Measurements from ENCODE around the gene TMEM178B. TPM values are rescaled to one million over a fixed set of nuclear protein-coding genes. Genes with fewer than 3 reads are reported as not detected.

TMEM178B gene
- total and polyA plus RNA-seq, 10 of the 15 experiments (the other 5 are each of a cell fraction or from before 2014, with no cell fraction given): 0.01 to 1.1 (median 0.04) TPM; not detected in 2

GRCh38 chr7:141431140-141431479 is 357.2 kb downstream of the TMEM178B start:
- no peak overlapping the region for H2AFZ ChIP-seq (ENCODE audit: control insufficient read depth, low read depth, low read length)
- TF ChIP-seq TAF1 (IDR thresholded peaks at IDR 0.05; ENCODE audit: borderline replicate concordance, low read depth, low read length): no peak
- no peak for TF ChIP-seq IKZF2 (IDR thresholded peaks at IDR 0.05)
- no peak for TF ChIP-seq RB1 (IDR thresholded peaks at IDR 0.05; ENCODE audit: borderline replicate concordance)
- TF ChIP-seq ATF7 (IDR thresholded peaks at IDR 0.05; ENCODE audit: low read depth): no peak
- SMC1A ChIA-PET (ENCODE audit: uncharacterized antibody, unreplicated experiment): interaction anchor here (0.6 kb wide), 1 partner anchor 11 kb away, joined by 3 read pairs; no protein-coding TSS in a partner anchor
- intact Hi-C loops (cut with micrococcal nuclease; ENCODE audit: unreplicated experiment): no loop called here
- BruUV-seq (replicated peaks): no TSS peak
- H4K20me1 ChIP-seq (ENCODE audit: control insufficient read depth, insufficient read depth): no peaks in the 10 kb centered on the region
- H3K4me2 ChIP-seq (ENCODE audit: control insufficient read depth, insufficient read depth): no peak overlapping the region
- H3K79me2 ChIP-seq (ENCODE audit: control insufficient read depth, insufficient read depth, low read length): no peaks in the 10 kb centered on the region
- H3K9ac ChIP-seq (ENCODE audit: control insufficient read depth, insufficient read depth, low read length): no peak overlapping the region
- no peaks in the 10 kb centered on the region for H3K36me3 ChIP-seq (ENCODE audit: control insufficient read depth in 2 of 2, insufficient read depth in 2 of 2, low read length in 1 of 2)
- POLR2A ChIA-PET: no interaction called here
- WGBS (ENCODE audit: insufficient coverage, insufficient replicate concordance, low lambda C conversion rate, missing lambda C conversion rate): 50% methylated on average over 2 of the region's 2 CpGs
- no peak overlapping the region for H3K27ac ChIP-seq (ENCODE audit: control insufficient read depth, insufficient read depth)
- in situ Hi-C loops (cut with MboI): no loop called here
- H3K27me3 ChIP-seq (replicated peaks in 1 of 2; ENCODE audit: control insufficient read depth in 2 of 2, insufficient read depth in 2 of 2, low read length in 1 of 2): no peaks in the 10 kb centered on the region; a peak in 1 of 4 replicates
- RAD21 ChIA-PET (ENCODE audit: unreplicated experiment): no interaction called here
- no peaks in the 10 kb centered on the region for H3K4me1 ChIP-seq (ENCODE audit: control insufficient read depth, insufficient read depth, low read length)
- DNase-seq (ENCODE audit: low read depth, low spot score) (no peak), ATAC-seq (no peak), FAIRE-seq (no peak)
- CTCF ChIA-PET: no interaction called here
- no peaks in the 10 kb centered on the region for H3K9me3 ChIP-seq (replicated peaks; ENCODE audit: control insufficient read depth, insufficient read depth, low read length)
- no peak overlapping the region for H3K4me3 ChIP-seq

- BruUV-seq (replicated peaks): no TSS peak
- Histone ChIP-seq H4K20me1 (ENCODE audit: control insufficient read depth, insufficient read depth) (no peaks in the 10 kb centered on the region), H3K27ac (ENCODE audit: control insufficient read depth, insufficient read depth) (no peak overlapping the region), H3K36me3 (ENCODE audit: control insufficient read depth in 2 of 2, insufficient read depth in 2 of 2, low read length in 1 of 2) (no peaks in the 10 kb centered on the region), H3K4me1 (ENCODE audit: control insufficient read depth, insufficient read depth, low read length) (no peaks in the 10 kb centered on the region), H3K9me3 (replicated peaks; ENCODE audit: control insufficient read depth, insufficient read depth, low read length) (no peaks in the 10 kb centered on the region), H3K27me3 (replicated peaks in 1 of 2; ENCODE audit: control insufficient read depth in 2 of 2, insufficient read depth in 2 of 2, low read length in 1 of 2) (no peaks in the 10 kb centered on the region; a peak in 1 of 4 replicates), H3K9ac (ENCODE audit: control insufficient read depth, insufficient read depth, low read length) (no peak overlapping the region), H3K4me2 (ENCODE audit: control insufficient read depth, insufficient read depth) (no peak overlapping the region), H2AFZ (ENCODE audit: control insufficient read depth, low read depth, low read length) (no peak overlapping the region), H3K79me2 (ENCODE audit: control insufficient read depth, insufficient read depth, low read length) (no peaks in the 10 kb centered on the region), H3K4me3 (no peak overlapping the region)
- 4% methylated on average over 1 of the region's 1 CpG for WGBS (ENCODE audit: insufficient coverage, insufficient replicate concordance, low lambda C conversion rate, missing lambda C conversion rate)
- ChIA-PET POLR2A (no interaction called here), CTCF (no interaction called here), RAD21 (ENCODE audit: unreplicated experiment) (no interaction called here), SMC1A (ENCODE audit: uncharacterized antibody, unreplicated experiment) (no interaction called here)
- in situ Hi-C loops (cut with MboI) (no loop called here), intact Hi-C loops (cut with micrococcal nuclease; ENCODE audit: unreplicated experiment) (no loop called here)
- ATAC-seq (no peak), FAIRE-seq (no peak), DNase-seq (ENCODE audit: low read depth, low spot score) (no peak)
- no peak for TF ChIP-seq E4F1 (IDR thresholded peaks at IDR 0.05; ENCODE audit: borderline replicate concordance, partially characterized antibody)
- no peak for TF ChIP-seq ZBTB33 (IDR thresholded peaks at IDR 0.05)
- TF ChIP-seq ZBTB40 (IDR thresholded peaks at IDR 0.05; ENCODE audit: borderline replicate concordance): no peak
- no peak for TF ChIP-seq POU2F2 (IDR thresholded peaks at IDR 0.05; ENCODE audit: borderline replicate concordance, low read depth, low read length)
- no peak for TF ChIP-seq DPF2 (IDR thresholded peaks at IDR 0.05)
These were observed 357.8 kb downstream of the TMEM178B start for GRCh38 chr7:141431711-141432110.

Measured in GM12878 (cell line).